T-helper 2 cell treated with Interferon-gamma antibody and Interleukin-4, amounts not matched to agents 5 μg/mL and 100 μg/mL, for 36 hours (primary cell): ENCODE data around the gene MX1.

ENCODE experiments used
- DNase-seq: peaks from one replicate; pipeline ENCODE4 v3.0.0; 2021; ENCODE audit warnings: low spot score
- H3K27ac Mint-ChIP-seq: one replicate; pipeline ENCODE4 v1.8.0; 2021; ENCODE audit warnings: mild to moderate bottlenecking, mixed read lengths
- H3K27me3 Mint-ChIP-seq: one replicate; pipeline ENCODE4 v1.8.0; 2021; ENCODE audit warnings: low read depth, mixed read lengths
- H3K36me3 Mint-ChIP-seq: one replicate; pipeline ENCODE4 v1.8.0; 2021; ENCODE audit warnings: low read depth, mixed read lengths
- H3K4me1 Mint-ChIP-seq: one replicate; pipeline ENCODE4 v1.8.0; 2021; ENCODE audit warnings: low read depth, mixed read lengths
- H3K4me3 Mint-ChIP-seq: one replicate; pipeline ENCODE4 v1.8.0; 2022; ENCODE audit warnings: mild to moderate bottlenecking, moderate library complexity, mixed read lengths
- H3K9me3 Mint-ChIP-seq: one replicate; pipeline ENCODE4 v1.8.0; 2021; ENCODE audit warnings: mixed read lengths

The MX1 gene

GRCh38 chr21:41507521-41508414 lies 81.7 kb downstream of the MX1 start, which contains the start of gene TMPRSS2:
TSS of gene TMPRSS2 (minus strand) at chr21:41508158. CDS start at chr21:41498133, 10,025 bp downstream.
- Mint-ChIP-seq H3K4me1 (peaks cover 3% of the 10 kb centered on the region), H3K27ac (no peak within 1 kb of the TSS), H3K36me3 (no peaks in the 10 kb centered on the region), H3K27me3 (peaks cover 51% of the 10 kb centered on the region), H3K4me3 (no peak within 1 kb of the TSS), H3K9me3 (no peaks in the 10 kb centered on the region)
- no peak for DNase-seq

- H3K27me3 Mint-ChIP-seq = peaks cover 54% of the 10 kb centered on the region
- no peak overlapping the region for H3K27ac Mint-ChIP-seq
- DNase-seq = no peak
- no peak overlapping the region for H3K4me3 Mint-ChIP-seq
- no peaks in the 10 kb centered on the region for H3K36me3 Mint-ChIP-seq
- peaks cover 3% of the 10 kb centered on the region for H3K4me1 Mint-ChIP-seq
- H3K9me3 Mint-ChIP-seq = no peaks in the 10 kb centered on the region
These were observed 82.5 kb downstream of the MX1 start for GRCh38 chr21:41508415-41509144.
